Measurements from ENCODE around the gene MARCHF4. TPM values are rescaled to one million over a fixed set of nuclear protein-coding genes. Genes with fewer than 3 reads are reported as not detected.

Gene MARCHF4
- total and polyA plus RNA-seq, 2 donors (not counting 3 experiments of a cell fraction or from before 2014, with no cell fraction given), result 11.7 to 21.5 TPM

GRCh38 chr2:216408426-216409290 is 36.4 kb upstream of the MARCHF4 start:
- Histone ChIP-seq H4K20me1 (replicated peaks; ENCODE audit: control insufficient read depth, extremely low read depth, insufficient read depth, low read length) (no peaks in the 10 kb centered on the region), H3K27ac (ENCODE audit: insufficient read depth, low read depth, low read length) (no peak overlapping the region), H3K9me3 (replicated peaks; ENCODE audit: control insufficient read depth, insufficient read depth, low read length) (no peaks in the 10 kb centered on the region), H3K4me3 (replicated peaks in 1 of 3; ENCODE audit: insufficient read depth in 1 of 3, low read depth in 1 of 3, low read length in 3 of 3) (no peak overlapping the region), H3K79me2 (ENCODE audit: control insufficient read depth, insufficient read depth, low read length) (peaks cover 2% of the 10 kb centered on the region), H3K9me1 (replicated peaks; ENCODE audit: control insufficient read depth, extremely low read depth, insufficient read depth, low read length) (no peaks in the 10 kb centered on the region), H3K36me3 (ENCODE audit: control insufficient read depth in 2 of 2, extremely low read depth in 1 of 2, insufficient read depth in 2 of 2, low read length in 2 of 2) (no peaks in the 10 kb centered on the region), H2AFZ (ENCODE audit: low read depth, low read length) (no peak overlapping the region), H3K9ac (replicated peaks; ENCODE audit: extremely low read depth, insufficient read depth, low read length) (no peak overlapping the region), H3K4me1 (ENCODE audit: control insufficient read depth, extremely low read depth, insufficient read depth, low read length) (peaks cover 4% of the 10 kb centered on the region), H3K4me2 (ENCODE audit: insufficient read depth, low read length) (no peak overlapping the region), H3K27me3 (ENCODE audit: control insufficient read depth in 2 of 2, insufficient read depth in 2 of 2, low read length in 2 of 2) (no peaks in the 10 kb centered on the region)
- no peak for FAIRE-seq
- ChIA-PET POLR2A (interaction anchor here (0.6 kb wide), 1 partner anchor 96 kb away, joined by 4 read pairs; no protein-coding TSS in a partner anchor), CTCF (no interaction called here)
- dilution Hi-C loops (cut with MboI; ENCODE audit: extremely low pct_ligation_motif_present, low sequenced_read_pairs), result no loop called here
- no peak for TF ChIP-seq POLR2A (IDR thresholded peaks at IDR 0.05; ENCODE audit: low read depth, low read length)
- no peak for TF ChIP-seq FOS (IDR thresholded peaks at IDR 0.05; ENCODE audit: borderline replicate concordance, insufficient read depth, low read length)
- TF ChIP-seq CTCF (IDR thresholded peaks at IDR 0.05; ENCODE audit: extremely low read depth in 1 of 2, insufficient read depth in 1 of 2, low read depth in 1 of 2, low read length in 2 of 2), result no peak
- TF ChIP-seq GATA2 (IDR thresholded peaks at IDR 0.05; ENCODE audit: insufficient read depth, insufficient read length, low read depth, low read length), result no peak
- no peak for TF ChIP-seq MAX (IDR thresholded peaks at IDR 0.05; ENCODE audit: insufficient read depth, insufficient read length)
- BruUV-seq (replicated peaks), result no TSS peak
- intact Hi-C loops (cut with micrococcal nuclease), result no loop called here
- no peak for DNase-seq (ENCODE audit: low read depth, low spot score)

Data from endothelial cell of umbilical vein (primary cell).